SKM-1 (cell line): ENCODE data around the gene APOL6.
"Not testable (repeated sequence)": the region's sequence is repeated elsewhere in the genome, so short reads cannot be mapped to it uniquely, and the experiment has no call there.

Experiments used
- DNase-seq: peaks from one replicate; lab custom pipeline; 2025; ENCODE audit not compliant: unreplicated experiment; lab: John Stamatoyannopoulos, UW

Gene APOL6

DNA sequence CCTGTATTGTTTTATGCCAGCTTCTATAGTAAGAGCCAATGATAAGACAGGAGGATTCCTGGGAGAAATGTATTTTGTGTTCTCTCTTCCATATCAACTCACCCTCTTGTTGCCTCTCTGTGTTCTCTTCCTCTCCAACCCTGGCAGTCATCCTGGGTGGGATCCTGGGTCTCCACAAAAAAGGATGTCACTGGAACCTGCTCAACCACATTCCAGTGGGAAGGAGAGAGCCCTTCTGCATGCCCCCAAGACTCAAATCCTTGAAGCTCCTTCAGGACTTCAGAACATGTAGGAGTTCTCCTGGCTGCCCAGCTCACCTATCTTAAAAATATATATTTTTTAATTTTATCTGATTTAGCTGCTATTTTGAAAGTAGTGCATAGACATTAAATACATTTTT lies 26.1 kb downstream of the APOL6 start:
- DNase-seq: no peak

- not testable (repeated sequence) for DNase-seq
Measured at GRCh38 chr22:35676065-35676464, 27.8 kb downstream of the APOL6 start.

DNA sequence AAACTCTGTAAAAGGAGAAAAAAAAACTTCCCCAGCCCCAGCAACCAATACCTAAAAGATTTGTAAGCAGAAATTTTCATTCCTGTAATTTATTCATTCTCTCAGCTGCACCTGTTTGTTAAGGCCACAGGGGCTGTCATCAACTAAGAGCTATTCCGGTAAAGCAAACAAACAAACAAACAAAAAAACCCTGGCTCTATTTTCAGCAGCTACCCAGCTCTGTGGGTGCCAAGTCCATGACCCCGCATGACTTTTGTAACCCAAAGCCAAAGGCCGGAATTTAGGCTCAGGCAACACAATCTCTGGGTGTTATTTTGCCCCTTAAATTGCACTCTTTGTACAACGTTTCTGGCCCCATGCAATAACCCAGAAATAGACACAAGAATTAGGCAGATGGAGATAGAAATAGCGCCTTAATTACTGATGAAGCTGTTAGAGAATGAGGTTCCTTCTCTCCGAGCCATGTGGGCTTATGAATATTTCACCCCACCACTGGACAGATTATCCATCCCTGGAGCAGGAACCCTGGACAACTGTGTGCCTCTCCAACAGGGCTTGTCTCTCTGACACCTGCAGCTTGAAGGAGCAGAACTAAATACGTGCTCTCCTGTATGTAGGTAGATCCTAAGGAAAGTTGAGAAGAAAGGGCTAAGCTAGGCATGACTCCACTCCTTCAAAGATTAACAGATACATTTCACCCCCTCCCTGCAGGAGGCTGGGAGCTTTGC lies 29.4 kb downstream of the APOL6 start:
- DNase-seq: no peak

DNA sequence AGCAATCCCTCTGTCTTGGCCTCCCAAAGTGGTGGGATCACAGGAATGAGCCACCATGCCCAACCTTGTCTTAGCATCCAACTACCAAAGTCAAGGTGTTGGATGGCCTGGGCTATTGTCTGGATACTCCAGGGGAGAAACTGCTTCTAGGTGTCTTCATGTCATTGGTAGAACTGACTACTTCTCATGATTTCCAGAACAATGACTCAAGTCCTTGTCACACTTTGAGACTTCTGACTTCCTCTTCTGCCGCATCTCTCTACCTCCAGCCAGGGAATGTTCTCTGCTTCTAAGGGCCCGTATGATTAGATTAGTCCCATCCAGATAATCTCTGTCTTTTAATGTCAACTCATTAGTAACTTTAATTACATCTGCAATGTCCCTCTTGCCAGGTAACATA lies 30.6 kb downstream of the APOL6 start:
- DNase-seq: no peak

- DNase-seq: not testable (repeated sequence)
Measured at GRCh38 chr22:35679492-35679891, 31.2 kb downstream of the APOL6 start.

- DNase-seq: no peak
Measured at GRCh38 chr22:35681454-35682052, 33.3 kb downstream of the APOL6 start.

DNA sequence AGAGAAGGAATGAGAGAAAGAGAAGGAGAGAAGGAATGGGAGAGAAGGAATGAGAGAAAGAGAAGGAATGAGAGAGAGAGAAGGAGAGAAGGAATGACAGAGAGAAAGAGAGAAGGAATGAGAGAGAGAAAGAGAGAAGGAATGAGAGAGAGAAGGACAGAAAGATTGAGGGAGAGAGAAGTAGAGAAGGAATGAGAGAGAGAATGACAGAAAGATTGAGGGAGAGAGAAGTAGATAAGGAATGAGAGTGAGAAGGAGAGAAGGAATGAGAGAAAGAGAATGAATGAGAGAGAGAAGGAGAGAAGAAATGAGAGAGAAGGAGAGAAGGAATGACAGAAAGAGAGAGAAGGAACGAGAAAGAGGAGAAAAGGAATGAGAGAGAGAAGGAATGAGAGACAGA lies 35.3 kb downstream of the APOL6 start:
- DNase-seq: no peak

DNA sequence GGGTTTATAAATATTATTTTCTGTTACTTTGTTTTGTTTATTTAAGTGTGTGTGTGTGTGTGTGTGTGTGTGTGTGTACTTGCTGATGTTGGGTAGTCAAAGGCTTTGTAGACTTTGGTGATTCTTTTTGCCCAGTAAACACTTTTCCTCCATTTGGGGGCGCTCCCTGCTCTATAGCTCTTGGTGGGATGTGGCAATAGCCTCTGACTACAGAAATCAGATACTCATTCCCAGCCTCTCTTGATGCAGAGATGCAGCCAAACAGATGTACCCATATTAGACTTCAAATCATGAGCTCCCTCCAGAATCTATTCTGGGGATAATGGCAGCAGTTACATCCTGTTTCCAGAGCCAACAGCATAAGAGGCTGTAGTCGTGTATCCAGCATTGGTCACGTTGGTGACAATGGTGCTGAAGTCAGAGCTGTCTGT lies 36.0 kb downstream of the APOL6 start:
- no peak for DNase-seq

DNA sequence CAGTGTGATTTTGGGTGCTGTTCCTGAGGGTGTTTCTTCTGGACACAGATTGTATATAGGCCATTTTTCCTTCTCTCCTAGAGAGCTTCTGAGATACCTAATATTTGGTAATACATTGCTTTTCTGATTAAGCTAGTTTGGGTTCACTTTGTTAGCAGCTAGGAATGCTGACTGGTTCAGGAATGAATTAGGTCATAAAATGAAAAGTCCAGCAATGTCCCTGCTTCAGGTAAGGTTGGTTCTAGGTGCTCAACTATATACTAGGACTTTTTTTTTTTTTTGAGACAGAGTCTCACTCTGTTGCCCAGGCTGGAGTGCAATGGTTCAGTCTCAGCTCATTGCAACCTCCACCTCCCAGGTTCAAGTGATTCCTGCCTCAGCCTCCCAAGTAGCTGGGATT lies 36.5 kb downstream of the APOL6 start:
- DNase-seq: no peak

DNA sequence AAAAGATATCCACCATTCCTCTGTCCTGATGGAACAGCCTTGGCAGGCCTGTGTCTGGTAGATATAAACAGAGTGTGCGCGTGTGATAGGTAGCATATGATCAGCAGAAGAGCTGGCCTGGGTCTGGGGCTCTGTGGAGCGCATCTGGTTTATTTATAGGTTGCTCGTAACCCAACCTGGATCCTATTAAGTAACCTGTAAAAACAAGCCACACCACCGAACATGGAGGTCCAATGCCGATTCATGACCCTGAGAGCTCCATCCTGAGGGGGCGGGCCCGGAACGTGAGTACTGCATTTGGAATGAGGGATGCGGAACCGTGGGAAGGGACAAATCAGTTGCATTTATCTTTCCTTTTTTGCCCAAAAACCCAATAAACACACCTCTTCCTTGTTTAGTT lies 37.5 kb downstream of the APOL6 start:
- DNase-seq: no peak

DNA sequence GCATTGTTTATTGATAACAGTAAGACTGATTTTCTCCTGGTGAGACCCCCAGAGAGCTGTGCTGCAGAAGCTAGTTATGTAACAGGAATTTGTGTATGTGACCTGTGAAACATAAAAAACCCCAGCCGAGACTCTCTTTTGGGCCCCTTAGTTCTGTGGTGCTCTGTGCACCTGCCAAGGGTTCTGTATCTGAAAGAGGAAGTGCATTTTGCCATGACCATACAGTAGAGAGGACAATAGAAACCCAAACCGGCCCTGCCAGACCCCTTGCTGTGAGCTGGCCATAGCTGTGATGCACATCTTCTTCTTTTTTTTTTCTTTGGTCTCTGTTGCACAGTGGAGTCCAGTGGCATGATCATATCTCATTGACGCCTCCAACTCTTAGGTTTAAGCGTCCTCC lies 38.1 kb downstream of the APOL6 start:
- no peak for DNase-seq

DNA sequence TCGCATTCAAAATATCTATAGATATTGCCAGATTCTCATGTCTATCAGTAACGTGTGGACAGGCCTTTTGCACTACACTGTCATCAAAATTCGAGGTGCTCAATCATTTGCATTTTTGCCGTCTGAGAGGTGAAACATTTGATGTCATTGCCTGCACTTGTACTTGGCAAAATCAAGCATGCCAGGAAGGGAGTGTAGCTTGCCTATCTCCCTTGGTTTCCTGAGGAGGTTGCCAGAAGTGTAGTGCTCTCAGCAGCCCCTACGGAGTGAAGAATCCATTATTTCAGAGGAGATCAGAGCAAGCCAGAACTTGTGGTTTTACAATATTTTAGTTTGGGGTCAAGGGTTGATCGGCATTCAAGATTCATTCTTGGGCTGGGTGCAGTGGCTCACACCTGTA lies 39.2 kb downstream of the APOL6 start:
- DNase-seq: no peak

DNA sequence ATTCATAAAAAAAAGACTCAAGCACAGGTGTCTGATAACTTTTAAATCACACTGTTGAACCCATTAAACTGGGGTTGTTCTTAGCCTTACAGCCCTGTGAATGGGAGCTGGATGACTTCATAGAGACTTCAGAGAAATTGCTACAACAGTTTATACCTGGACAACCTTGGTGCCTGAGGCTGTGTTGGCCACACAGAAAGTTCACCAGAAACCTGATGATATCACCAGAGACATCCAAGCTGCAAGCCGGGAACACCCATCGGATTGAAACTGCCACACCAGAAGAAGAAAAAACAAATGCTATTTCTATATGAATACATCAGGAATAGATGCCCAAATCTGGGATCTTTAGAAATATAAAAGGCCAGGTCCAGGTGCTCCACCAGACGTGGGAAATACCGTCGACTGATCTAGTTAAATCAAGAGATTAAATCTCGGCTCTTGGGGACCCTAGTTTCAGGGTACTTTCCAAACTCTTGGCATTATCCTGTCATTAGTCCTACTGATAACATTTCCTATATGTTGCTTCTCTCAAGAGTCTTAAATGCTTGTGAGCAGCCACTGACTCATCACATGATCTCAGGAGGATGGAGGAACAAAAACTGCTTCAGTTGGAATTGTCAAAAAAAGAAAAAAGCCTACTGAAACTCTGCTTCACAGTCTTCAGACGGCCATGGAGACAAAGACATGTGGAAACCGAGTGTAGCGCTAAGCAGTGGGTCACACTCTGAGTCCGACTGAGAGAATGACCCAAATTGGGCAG lies 40.8 kb downstream of the APOL6 start:
- DNase-seq: no peak

- no peak for DNase-seq
Measured at GRCh38 chr22:35690001-35690400, 41.8 kb downstream of the APOL6 start.

DNA sequence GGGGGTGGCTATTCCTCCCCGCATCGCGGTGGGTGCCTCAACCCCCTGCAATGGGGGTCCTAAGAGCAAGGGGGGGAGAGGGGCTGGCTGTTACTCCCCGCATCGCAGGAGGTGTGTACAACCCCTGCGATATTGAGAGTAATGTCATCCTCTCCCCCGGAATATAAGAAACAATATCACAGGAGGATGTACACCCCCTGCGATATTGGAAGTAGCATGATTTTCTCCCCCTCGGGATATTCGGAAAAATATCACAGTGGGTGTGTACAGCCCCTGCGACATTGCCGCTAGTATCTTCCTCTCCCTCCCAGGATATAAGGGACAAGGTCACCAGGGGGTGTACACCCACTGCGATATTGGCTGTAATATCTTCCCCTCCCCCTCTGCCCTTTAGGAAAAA lies 47.0 kb downstream of the APOL6 start:
- no peak for DNase-seq

DNA sequence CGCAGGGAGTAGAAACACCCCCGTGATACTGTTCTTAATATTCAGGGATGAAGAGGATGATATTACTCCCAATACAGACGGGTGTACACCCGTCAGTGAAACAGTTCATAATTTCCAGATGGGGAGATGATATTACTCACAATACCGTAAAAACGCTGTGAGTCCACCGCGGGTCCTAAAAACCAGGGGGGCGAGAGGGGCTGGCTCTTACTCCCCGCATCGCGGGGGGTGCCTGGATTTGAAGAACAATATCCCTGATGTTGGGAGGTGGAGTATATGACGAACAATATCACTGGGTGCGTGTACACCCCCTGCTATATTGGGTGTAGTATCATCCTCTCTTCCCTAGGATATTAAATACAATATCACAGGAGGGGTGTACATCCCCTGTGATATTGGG lies 48.9 kb downstream of the APOL6 start:
- no peak for DNase-seq

DNA sequence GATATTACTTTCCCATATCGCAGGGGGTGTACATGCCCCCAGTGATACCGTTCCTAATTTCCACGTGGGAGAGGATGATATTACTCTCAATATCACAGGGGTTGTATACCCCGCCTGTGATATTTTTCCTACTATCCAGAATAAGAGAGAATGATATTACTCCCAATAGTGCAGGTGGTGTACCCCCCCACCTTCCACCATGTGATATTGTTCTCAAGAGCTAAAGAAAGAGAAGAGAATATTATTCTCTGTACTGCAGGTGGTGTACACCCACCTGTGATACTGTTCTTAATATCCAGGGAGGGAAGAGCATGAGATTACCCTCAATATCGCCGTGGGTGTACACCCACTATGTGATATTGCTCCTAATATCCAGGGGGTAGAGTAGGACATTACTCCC lies 51.6 kb downstream of the APOL6 start:
- not testable (repeated sequence) for DNase-seq

DNA sequence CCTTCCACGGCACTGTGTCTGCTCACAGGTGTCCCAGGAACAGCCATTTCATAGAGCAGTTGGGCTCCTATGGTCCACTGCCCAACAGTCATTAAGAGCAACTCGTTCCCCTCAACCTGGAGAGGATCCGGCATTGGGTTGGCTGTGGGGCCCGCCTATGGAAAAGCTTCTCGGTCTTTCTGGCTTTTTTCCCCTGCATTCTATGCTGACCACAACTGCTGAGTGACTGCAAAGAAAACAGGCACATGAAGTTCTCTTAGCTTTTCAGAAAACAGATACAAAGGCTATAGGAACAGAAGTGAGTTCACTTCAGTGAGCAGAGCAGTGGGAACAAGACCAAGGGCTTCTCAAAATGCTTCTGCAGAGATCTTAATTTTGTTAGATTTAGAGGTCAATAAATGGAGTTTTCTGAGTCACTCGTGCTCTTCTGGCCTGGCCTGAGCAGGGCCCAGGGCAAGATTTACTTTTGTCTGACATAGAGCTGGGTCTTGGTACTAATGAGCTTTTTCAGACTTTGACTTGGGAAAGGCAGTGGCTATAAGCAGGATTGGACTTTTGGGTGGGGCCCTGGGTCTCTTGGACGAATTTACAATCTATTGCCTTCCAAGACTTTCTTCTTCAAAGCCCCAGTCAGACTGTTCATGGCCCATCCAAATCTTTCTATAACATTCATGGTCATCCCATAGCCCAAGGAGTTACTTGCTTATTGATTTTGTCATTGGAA lies 55.8 kb downstream of the APOL6 start:
- no peak for DNase-seq

DNA sequence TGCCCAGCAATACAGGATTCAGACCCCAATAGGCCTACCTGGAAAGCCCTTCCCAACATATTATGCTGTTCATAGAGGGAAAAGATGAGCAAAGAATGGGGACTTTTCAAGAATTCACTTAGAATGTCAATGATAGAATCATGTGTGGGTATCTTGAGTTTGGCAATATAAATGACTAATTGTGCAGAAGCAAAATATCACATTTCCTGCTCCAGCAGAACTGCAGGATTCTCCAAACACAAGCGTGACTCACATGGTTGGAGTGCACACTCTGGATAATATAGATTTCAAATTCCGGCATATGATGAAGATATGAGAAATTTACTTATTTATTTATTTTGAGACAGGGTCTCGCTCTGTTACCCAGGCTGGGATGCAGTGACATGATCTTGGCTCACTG lies 56.9 kb downstream of the APOL6 start:
- DNase-seq: no peak

DNA sequence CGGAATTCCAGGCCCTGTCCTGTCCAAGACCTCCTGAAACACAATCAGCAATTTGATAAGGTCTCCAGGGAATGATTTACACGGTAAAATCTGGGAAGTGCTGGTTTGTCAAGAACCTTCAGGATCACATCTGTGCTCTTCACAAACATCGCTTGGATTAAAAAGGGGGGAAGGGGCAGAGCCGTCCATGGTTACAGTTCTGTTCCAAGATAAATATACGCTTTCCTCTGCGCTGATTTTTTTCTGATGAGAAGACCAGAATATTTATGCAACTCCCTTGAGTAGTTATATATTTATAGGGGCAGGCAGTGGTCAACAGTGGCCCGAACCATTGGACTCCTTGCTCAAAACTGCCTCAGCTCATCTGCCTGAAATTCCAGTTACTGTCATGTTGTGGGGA lies 60.2 kb downstream of the APOL6 start:
- no peak for DNase-seq

DNA sequence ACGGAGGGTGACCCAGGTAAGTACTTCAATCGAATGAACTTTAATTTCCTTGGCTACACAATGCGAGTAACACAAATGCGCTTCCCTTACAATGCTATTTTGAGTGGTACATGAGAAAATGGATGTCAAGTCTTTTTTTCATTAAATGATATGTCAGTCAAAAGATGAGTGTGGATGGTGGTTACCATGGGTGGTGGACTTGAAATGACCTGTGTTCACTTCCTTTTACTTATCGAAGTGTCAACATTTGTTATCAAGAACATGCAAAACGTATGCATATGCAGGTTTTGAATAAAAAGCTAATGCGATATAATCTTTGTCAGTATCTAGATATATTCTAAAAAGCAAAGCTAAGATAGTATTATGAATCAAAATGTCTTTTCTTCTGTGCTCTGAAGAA lies 60.7 kb downstream of the APOL6 start:
- no peak for DNase-seq

- no peak for DNase-seq
Measured at GRCh38 chr22:35711336-35711735, 63.1 kb downstream of the APOL6 start.
